Left ventricle myocardium inferior (tissue), 1 donor: ENCODE measurements around the gene DHRS11. TPM values are rescaled to one million over a fixed set of nuclear protein-coding genes. Genes with fewer than 3 reads are reported as not detected.
A peak's percentile ranks its signal among the peaks of the same experiment; 100 is the strongest.

Experiments used
- DNase-seq: peaks from one replicate; pipeline ENCODE4 v3.0.0-alpha.2; 2020
- H3K27ac ChIP-seq: fragments of 200-600 bp; replicated peaks from 2 replicates; pipeline ENCODE4 v1.8.0; 2021
- H3K27me3 ChIP-seq: fragments of 200-600 bp; 2 replicates; pipeline ENCODE4 v1.8.0; 2021; ENCODE audit warnings: low read depth
- H3K36me3 ChIP-seq: fragments of 200-600 bp; 2 replicates; pipeline ENCODE4 v1.8.0; 2021
- H3K4me1 ChIP-seq: fragments of 200-600 bp; 2 replicates; pipeline ENCODE4 v1.8.0; 2021
- H3K4me3 ChIP-seq: fragments of 200-600 bp; 2 replicates; pipeline ENCODE4 v1.8.0; 2021; ENCODE audit warnings: mild to moderate bottlenecking, moderate library complexity
- H3K9me3 ChIP-seq: fragments of 200-600 bp; replicated peaks from 2 replicates; pipeline ENCODE4 v1.8.0; 2021
- CTCF ChIP-seq: fragments of 200-600 bp; IDR thresholded peaks from 2 replicates; pipeline ENCODE4 v1.8.0; 2021; ENCODE audit warnings: antibody characterized with exemption, mild to moderate bottlenecking, borderline replicate concordance
- intact Hi-C: fragments of 100-400 bp; cut with micrococcal nuclease; formaldehyde crosslinking; loops from one replicate; pipeline ENCODE4 v1.11.0; 2022
- total RNA-seq: library from RNA; stranded (reverse); fragmentation: NEBNext Ultra II Directional; extraction: Animal tissue kit (Norgen Biotek cat#: 25700); gene quantifications from one replicate; pipeline ENCODE4 v1.2.1, GENCODE V29; 2021
- donor health status: DM: no; HTN: yes; CAD: no; lungs with severe emphysema.

The DHRS11 gene
- total RNA-seq, 1 donor from 2014 or later, result 13.1 TPM

GRCh38 chr17:36608794-36609497 lies 17.3 kb downstream of the DHRS11 start:
- Histone ChIP-seq H3K27ac (no peak overlapping the region), H3K4me1 (peaks cover 12% of the 10 kb centered on the region), H3K4me3 (no peak overlapping the region), H3K9me3 (no peaks in the 10 kb centered on the region), H3K36me3 (no peaks in the 10 kb centered on the region), H3K27me3 (peaks cover 9% of the 10 kb centered on the region)
- TF ChIP-seq CTCF, result peak; percentile 51
- DNase-seq, result peak; percentile 27
- intact Hi-C loops, result no loop called here

GRCh38 chr17:36609498-36609862 lies 17.8 kb downstream of the DHRS11 start:
- H3K4me3 ChIP-seq, result no peak overlapping the region
- H3K4me1 ChIP-seq, result peaks cover 9% of the 10 kb centered on the region
- peaks cover 14% of the 10 kb centered on the region for H3K27me3 ChIP-seq
- DNase-seq, result no peak
- H3K27ac ChIP-seq, result no peak overlapping the region
- H3K36me3 ChIP-seq, result no peaks in the 10 kb centered on the region
- no peaks in the 10 kb centered on the region for H3K9me3 ChIP-seq
- TF ChIP-seq CTCF, result no peak
- intact Hi-C loops, result no loop called here

GRCh38 chr17:36610474-36610873 lies 18.8 kb downstream of the DHRS11 start:
- H3K27me3 ChIP-seq, result peaks cover 24% of the 10 kb centered on the region
- H3K36me3 ChIP-seq, result no peaks in the 10 kb centered on the region
- no peak for DNase-seq
- intact Hi-C loops, result no loop called here
- H3K4me3 ChIP-seq, result no peak overlapping the region
- H3K4me1 ChIP-seq, result peaks cover 9% of the 10 kb centered on the region
- no peaks in the 10 kb centered on the region for H3K9me3 ChIP-seq
- H3K27ac ChIP-seq, result no peak overlapping the region
- no peak for TF ChIP-seq CTCF

- Histone ChIP-seq H3K9me3 (no peaks in the 10 kb centered on the region), H3K27ac (no peak overlapping the region), H3K4me3 (no peak overlapping the region), H3K27me3 (peaks cover 32% of the 10 kb centered on the region), H3K36me3 (no peaks in the 10 kb centered on the region), H3K4me1 (peaks cover 9% of the 10 kb centered on the region)
- TF ChIP-seq CTCF, result no peak
- DNase-seq, result no peak
- intact Hi-C loops, result no loop called here
Observed at GRCh38 chr17:36611345-36612072, 19.8 kb downstream of the DHRS11 start.

- no peak for TF ChIP-seq CTCF
- intact Hi-C loops, result no loop called here
- Histone ChIP-seq H3K4me1 (peaks cover 9% of the 10 kb centered on the region), H3K9me3 (no peaks in the 10 kb centered on the region), H3K36me3 (no peaks in the 10 kb centered on the region), H3K27ac (no peak overlapping the region), H3K4me3 (no peak overlapping the region), H3K27me3 (peaks cover 40% of the 10 kb centered on the region)
- DNase-seq, result no peak
Observed at GRCh38 chr17:36612323-36612722, 20.6 kb downstream of the DHRS11 start.
